DND-41 (cell line): Measurements from ENCODE around the gene ANKRD36C.
"Not testable (repeated sequence)": the region's sequence is repeated elsewhere in the genome, so short reads cannot be mapped to it uniquely, and the experiment has no call there.

Source experiments
- EZH2 ChIP-seq: IDR thresholded peaks from 3 replicates; pipeline ENCODE4 v1.6.1; 2012; ENCODE audit warnings: borderline replicate concordance, low read depth, mild to moderate bottlenecking, moderate library complexity, low read length, inconsistent platforms; ENCODE audit not compliant: severe bottlenecking
- TF ChIP-seq, protein P1 (sequence below): IDR thresholded peaks from 2 replicates; pipeline ENCODE4 v1.5.1; 2012; ENCODE audit warnings: borderline replicate concordance, low read length, moderate library complexity, mild to moderate bottlenecking; ENCODE audit not compliant: poor library complexity, severe bottlenecking; ENCODE audit errors: extremely low read depth

DNA sequence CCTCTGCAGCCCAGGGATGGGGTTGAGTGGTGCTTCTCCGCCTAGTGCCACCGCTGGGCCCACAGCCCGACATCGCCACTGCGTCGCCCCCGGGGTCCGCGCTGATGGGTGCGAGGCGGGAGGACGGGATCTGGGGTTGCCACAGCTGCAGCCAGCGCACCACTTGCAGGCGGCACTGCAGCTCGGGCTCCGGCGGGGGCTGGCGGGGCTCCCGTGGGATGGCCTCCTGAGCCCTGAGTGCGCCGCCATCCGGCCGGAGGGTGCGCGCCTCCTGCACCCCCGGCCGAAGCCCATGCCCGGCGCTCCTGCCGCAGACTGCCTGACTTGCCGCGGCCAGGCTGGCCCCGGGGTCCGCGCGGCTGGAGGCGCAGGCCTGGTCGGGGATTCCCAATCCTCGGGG lies 478 bp upstream of the ANKRD36C start:
- TF ChIP-seq, protein P1, sequence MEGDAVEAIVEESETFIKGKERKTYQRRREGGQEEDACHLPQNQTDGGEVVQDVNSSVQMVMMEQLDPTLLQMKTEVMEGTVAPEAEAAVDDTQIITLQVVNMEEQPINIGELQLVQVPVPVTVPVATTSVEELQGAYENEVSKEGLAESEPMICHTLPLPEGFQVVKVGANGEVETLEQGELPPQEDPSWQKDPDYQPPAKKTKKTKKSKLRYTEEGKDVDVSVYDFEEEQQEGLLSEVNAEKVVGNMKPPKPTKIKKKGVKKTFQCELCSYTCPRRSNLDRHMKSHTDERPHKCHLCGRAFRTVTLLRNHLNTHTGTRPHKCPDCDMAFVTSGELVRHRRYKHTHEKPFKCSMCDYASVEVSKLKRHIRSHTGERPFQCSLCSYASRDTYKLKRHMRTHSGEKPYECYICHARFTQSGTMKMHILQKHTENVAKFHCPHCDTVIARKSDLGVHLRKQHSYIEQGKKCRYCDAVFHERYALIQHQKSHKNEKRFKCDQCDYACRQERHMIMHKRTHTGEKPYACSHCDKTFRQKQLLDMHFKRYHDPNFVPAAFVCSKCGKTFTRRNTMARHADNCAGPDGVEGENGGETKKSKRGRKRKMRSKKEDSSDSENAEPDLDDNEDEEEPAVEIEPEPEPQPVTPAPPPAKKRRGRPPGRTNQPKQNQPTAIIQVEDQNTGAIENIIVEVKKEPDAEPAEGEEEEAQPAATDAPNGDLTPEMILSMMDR = not testable (repeated sequence)
- TF ChIP-seq EZH2 = not testable (repeated sequence)
